HG03521 (cell line): Measurements from ENCODE around the gene TMEM231.
"Not testable (repeated sequence)": the region's sequence is repeated elsewhere in the genome, so short reads cannot be mapped to it uniquely, and the experiment has no call there.

Source experiments
- ATAC-seq: cut with Tn5 transposase; IDR thresholded peaks from one replicate; pipeline ENCODE4 v1.9.1; 2021; ENCODE audit warnings: mild to moderate bottlenecking, moderate library complexity; ENCODE audit not compliant: unreplicated experiment

Gene TMEM231

GRCh38 chr16:75534560-75535205 is 21.4 kb downstream of the TMEM231 start:
- ATAC-seq: no peak

- no peak for ATAC-seq
These were observed 23.3 kb downstream of the TMEM231 start for GRCh38 chr16:75532791-75533190.

- no peak for ATAC-seq
These were observed 23.8 kb downstream of the TMEM231 start for GRCh38 chr16:75532142-75532765.

GRCh38 chr16:75529959-75530358 is 26.1 kb downstream of the TMEM231 start:
- ATAC-seq: no peak

GRCh38 chr16:75529056-75529905 is 26.8 kb downstream of the TMEM231 start:
- ATAC-seq: no peak

- ATAC-seq: no peak
These were observed 28.2 kb downstream of the TMEM231 start for GRCh38 chr16:75527825-75528299.

GRCh38 chr16:75526032-75526790 is 29.8 kb downstream of the TMEM231 start:
- no peak for ATAC-seq

GRCh38 chr16:75519175-75519574 is 36.9 kb downstream of the TMEM231 start:
- ATAC-seq: no peak

- not testable (repeated sequence) for ATAC-seq
These were observed 39.7 kb downstream of the TMEM231 start for GRCh38 chr16:75516189-75516966.

- no peak for ATAC-seq
These were observed 41.8 kb downstream of the TMEM231 start for GRCh38 chr16:75514296-75514695.

GRCh38 chr16:75506574-75506973 is 49.5 kb downstream of the TMEM231 start:
- no peak for ATAC-seq

GRCh38 chr16:75506107-75506506 is 49.9 kb downstream of the TMEM231 start:
- no peak for ATAC-seq

GRCh38 chr16:75503801-75504200 is 52.3 kb downstream of the TMEM231 start:
- no peak for ATAC-seq

GRCh38 chr16:75502916-75503605 is 53.0 kb downstream of the TMEM231 start:
- no peak for ATAC-seq

- ATAC-seq: not testable (repeated sequence)
These were observed 54.2 kb downstream of the TMEM231 start for GRCh38 chr16:75501820-75502219.

- ATAC-seq: no peak
These were observed 54.7 kb downstream of the TMEM231 start for GRCh38 chr16:75501359-75501758.

- ATAC-seq: not testable (repeated sequence)
These were observed 57.3 kb downstream of the TMEM231 start for GRCh38 chr16:75498605-75499322.

- no peak for ATAC-seq
These were observed 58.5 kb downstream of the TMEM231 start for GRCh38 chr16:75497558-75497957.
